ENCODE results near the gene UBQLN4.

The UBQLN4 gene

GRCh38 chr1:155996166-155996565 lies 57.4 kb downstream of the UBQLN4 start:
- H3K27me3 ChIP-seq (ENCODE audit: insufficient read depth, low read length, poor library complexity, severe bottlenecking) = no peaks in the 10 kb centered on the region
- peak overlapping the region; percentile 40 for H3K9ac ChIP-seq (ENCODE audit: low read depth, low read length, poor library complexity, severe bottlenecking)
- H4K20me1 ChIP-seq (ENCODE audit: insufficient read depth, low read length, poor library complexity, severe bottlenecking) = no peaks in the 10 kb centered on the region
- no peaks in the 10 kb centered on the region for H3K9me3 ChIP-seq (ENCODE audit: insufficient read depth, low read depth, low read length)
- H3K4me3 ChIP-seq (ENCODE audit: low read length, poor library complexity, severe bottlenecking) = no peak overlapping the region
- no peak overlapping the region for H3K4me2 ChIP-seq (ENCODE audit: low read depth, low read length, poor library complexity, severe bottlenecking)
- peaks cover 8% of the 10 kb centered on the region for H3K4me1 ChIP-seq (ENCODE audit: insufficient read depth, low read length, poor library complexity, severe bottlenecking)
- TF ChIP-seq, protein P1, sequence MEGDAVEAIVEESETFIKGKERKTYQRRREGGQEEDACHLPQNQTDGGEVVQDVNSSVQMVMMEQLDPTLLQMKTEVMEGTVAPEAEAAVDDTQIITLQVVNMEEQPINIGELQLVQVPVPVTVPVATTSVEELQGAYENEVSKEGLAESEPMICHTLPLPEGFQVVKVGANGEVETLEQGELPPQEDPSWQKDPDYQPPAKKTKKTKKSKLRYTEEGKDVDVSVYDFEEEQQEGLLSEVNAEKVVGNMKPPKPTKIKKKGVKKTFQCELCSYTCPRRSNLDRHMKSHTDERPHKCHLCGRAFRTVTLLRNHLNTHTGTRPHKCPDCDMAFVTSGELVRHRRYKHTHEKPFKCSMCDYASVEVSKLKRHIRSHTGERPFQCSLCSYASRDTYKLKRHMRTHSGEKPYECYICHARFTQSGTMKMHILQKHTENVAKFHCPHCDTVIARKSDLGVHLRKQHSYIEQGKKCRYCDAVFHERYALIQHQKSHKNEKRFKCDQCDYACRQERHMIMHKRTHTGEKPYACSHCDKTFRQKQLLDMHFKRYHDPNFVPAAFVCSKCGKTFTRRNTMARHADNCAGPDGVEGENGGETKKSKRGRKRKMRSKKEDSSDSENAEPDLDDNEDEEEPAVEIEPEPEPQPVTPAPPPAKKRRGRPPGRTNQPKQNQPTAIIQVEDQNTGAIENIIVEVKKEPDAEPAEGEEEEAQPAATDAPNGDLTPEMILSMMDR (conservative IDR thresholded peaks at IDR 0.05; ENCODE audit: low read length) = no peak
- no peak for TF ChIP-seq EZH2phosphoT487 (IDR thresholded peaks at IDR 0.05; ENCODE audit: borderline replicate concordance)
- H2AFZ ChIP-seq (ENCODE audit: low read length) = peak overlapping the region; percentile 29; the same call in 1 of the 2 replicates
- no peaks in the 10 kb centered on the region for H3K36me3 ChIP-seq (ENCODE audit: insufficient read depth, low read length)
- no peaks in the 10 kb centered on the region for H3F3A ChIP-seq (ENCODE audit: low read depth)
- H3K9me2 ChIP-seq (replicated peaks; ENCODE audit: low read depth, low read length) = no peaks in the 10 kb centered on the region
- H3K79me2 ChIP-seq (ENCODE audit: insufficient read depth, low read length) = no peaks in the 10 kb centered on the region

- Histone ChIP-seq H3K4me1 (ENCODE audit: insufficient read depth, low read length, poor library complexity, severe bottlenecking) (peaks cover 14% of the 10 kb centered on the region), H3K9me3 (ENCODE audit: insufficient read depth, low read depth, low read length) (no peaks in the 10 kb centered on the region)
- no peak for TF ChIP-seq EZH2phosphoT487 (IDR thresholded peaks at IDR 0.05; ENCODE audit: borderline replicate concordance)
- TF ChIP-seq, protein P1 (conservative IDR thresholded peaks at IDR 0.05; ENCODE audit: low read length) = no peak
These were observed 60.0 kb downstream of the UBQLN4 start for GRCh38 chr1:155993595-155993994.

GRCh38 chr1:155990005-155990739 lies 63.4 kb downstream of the UBQLN4 start:
- no peak for TF ChIP-seq EZH2phosphoT487 (IDR thresholded peaks at IDR 0.05; ENCODE audit: borderline replicate concordance)
- TF ChIP-seq, protein P1 (conservative IDR thresholded peaks at IDR 0.05; ENCODE audit: low read length) = no peak
- no peak overlapping the region for H3K4me2 ChIP-seq (ENCODE audit: low read depth, low read length, poor library complexity, severe bottlenecking)
- H3K9me3 ChIP-seq (ENCODE audit: insufficient read depth, low read depth, low read length) = no peaks in the 10 kb centered on the region
- peaks cover 5% of the 10 kb centered on the region for H3K4me1 ChIP-seq (ENCODE audit: insufficient read depth, low read length, poor library complexity, severe bottlenecking)
- H3K27me3 ChIP-seq (ENCODE audit: insufficient read depth, low read length, poor library complexity, severe bottlenecking) = no peaks in the 10 kb centered on the region
- no peaks in the 10 kb centered on the region for H3F3A ChIP-seq (ENCODE audit: low read depth)
- H3K36me3 ChIP-seq (ENCODE audit: insufficient read depth, low read length) = no peaks in the 10 kb centered on the region
- no peak overlapping the region for H3K4me3 ChIP-seq (ENCODE audit: low read length, poor library complexity, severe bottlenecking)
- H4K20me1 ChIP-seq (ENCODE audit: insufficient read depth, low read length, poor library complexity, severe bottlenecking) = no peaks in the 10 kb centered on the region
- no peaks in the 10 kb centered on the region for H3K9me2 ChIP-seq (replicated peaks; ENCODE audit: low read depth, low read length)
- H3K79me2 ChIP-seq (ENCODE audit: insufficient read depth, low read length) = no peaks in the 10 kb centered on the region
- H3K9ac ChIP-seq (ENCODE audit: low read depth, low read length, poor library complexity, severe bottlenecking) = no peak overlapping the region
- H2AFZ ChIP-seq (ENCODE audit: low read length) = no peak overlapping the region

More at GRCh38 chr1:155993595-155993994, 60.0 kb downstream of the UBQLN4 start:
- Histone ChIP-seq H3F3A (ENCODE audit: low read depth) (no peaks in the 10 kb centered on the region), H3K9me2 (replicated peaks; ENCODE audit: low read depth, low read length) (no peaks in the 10 kb centered on the region), H3K4me3 (ENCODE audit: low read length, poor library complexity, severe bottlenecking) (no peak overlapping the region), H4K20me1 (ENCODE audit: insufficient read depth, low read length, poor library complexity, severe bottlenecking) (no peaks in the 10 kb centered on the region), H2AFZ (ENCODE audit: low read length) (no peak overlapping the region), H3K4me2 (ENCODE audit: low read depth, low read length, poor library complexity, severe bottlenecking) (no peak overlapping the region), H3K36me3 (ENCODE audit: insufficient read depth, low read length) (no peaks in the 10 kb centered on the region), H3K9ac (ENCODE audit: low read depth, low read length, poor library complexity, severe bottlenecking) (no peak overlapping the region), H3K27me3 (ENCODE audit: insufficient read depth, low read length, poor library complexity, severe bottlenecking) (no peaks in the 10 kb centered on the region), H3K79me2 (ENCODE audit: insufficient read depth, low read length) (no peaks in the 10 kb centered on the region)
